ENCODE results near the gene DMD. TPM values are rescaled to one million over a fixed set of nuclear protein-coding genes. Genes with fewer than 3 reads are reported as not detected.

The DMD gene
- total and polyA plus RNA-seq, 2 of the 13 experiments (the other 11 are each of a cell fraction or from before 2014, with no cell fraction given), result 17.6 to 25.9 TPM

DNA sequence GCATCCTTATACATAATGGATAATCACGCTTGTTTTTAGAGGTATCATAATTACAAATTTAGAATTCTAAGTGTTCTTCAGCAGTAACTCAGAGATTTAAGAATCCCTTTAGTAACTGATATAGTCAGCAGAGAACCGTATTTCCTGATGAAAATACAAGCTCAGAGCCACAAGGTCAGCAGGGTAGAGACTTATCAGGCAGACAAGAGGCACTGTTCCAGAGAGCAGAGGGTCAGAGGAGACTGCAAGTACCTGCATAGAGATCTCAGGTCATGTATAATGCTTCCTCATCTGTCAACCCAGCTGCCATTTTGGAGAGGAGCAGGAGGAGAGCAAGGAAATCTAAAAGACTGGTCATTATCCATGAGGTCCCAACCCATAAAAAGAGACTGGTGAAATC, 1352.4 kb downstream of the DMD start (continued):
- TF ChIP-seq, protein P1, sequence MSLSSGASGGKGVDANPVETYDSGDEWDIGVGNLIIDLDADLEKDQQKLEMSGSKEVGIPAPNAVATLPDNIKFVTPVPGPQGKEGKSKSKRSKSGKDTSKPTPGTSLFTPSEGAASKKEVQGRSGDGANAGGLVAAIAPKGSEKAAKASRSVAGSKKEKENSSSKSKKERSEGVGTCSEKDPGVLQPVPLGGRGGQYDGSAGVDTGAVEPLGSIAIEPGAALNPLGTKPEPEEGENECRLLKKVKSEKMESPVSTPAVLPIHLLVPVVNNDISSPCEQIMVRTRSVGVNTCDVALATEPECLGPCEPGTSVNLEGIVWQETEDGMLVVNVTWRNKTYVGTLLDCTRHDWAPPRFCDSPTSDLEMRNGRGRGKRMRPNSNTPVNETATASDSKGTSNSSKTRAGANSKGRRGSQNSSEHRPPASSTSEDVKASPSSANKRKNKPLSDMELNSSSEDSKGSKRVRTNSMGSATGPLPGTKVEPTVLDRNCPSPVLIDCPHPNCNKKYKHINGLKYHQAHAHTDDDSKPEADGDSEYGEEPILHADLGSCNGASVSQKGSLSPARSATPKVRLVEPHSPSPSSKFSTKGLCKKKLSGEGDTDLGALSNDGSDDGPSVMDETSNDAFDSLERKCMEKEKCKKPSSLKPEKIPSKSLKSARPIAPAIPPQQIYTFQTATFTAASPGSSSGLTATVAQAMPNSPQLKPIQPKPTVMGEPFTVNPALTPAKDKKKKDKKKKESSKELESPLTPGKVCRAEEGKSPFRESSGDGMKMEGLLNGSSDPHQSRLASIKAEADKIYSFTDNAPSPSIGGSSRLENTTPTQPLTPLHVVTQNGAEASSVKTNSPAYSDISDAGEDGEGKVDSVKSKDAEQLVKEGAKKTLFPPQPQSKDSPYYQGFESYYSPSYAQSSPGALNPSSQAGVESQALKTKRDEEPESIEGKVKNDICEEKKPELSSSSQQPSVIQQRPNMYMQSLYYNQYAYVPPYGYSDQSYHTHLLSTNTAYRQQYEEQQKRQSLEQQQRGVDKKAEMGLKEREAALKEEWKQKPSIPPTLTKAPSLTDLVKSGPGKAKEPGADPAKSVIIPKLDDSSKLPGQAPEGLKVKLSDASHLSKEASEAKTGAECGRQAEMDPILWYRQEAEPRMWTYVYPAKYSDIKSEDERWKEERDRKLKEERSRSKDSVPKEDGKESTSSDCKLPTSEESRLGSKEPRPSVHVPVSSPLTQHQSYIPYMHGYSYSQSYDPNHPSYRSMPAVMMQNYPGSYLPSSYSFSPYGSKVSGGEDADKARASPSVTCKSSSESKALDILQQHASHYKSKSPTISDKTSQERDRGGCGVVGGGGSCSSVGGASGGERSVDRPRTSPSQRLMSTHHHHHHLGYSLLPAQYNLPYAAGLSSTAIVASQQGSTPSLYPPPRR (CRISPR knock-in tag; IDR thresholded peaks at IDR 0.05; ENCODE audit: borderline replicate concordance), result no peak
- no peak for TF ChIP-seq ZNF207 (IDR thresholded peaks at IDR 0.05; ENCODE audit: borderline replicate concordance)

DNA sequence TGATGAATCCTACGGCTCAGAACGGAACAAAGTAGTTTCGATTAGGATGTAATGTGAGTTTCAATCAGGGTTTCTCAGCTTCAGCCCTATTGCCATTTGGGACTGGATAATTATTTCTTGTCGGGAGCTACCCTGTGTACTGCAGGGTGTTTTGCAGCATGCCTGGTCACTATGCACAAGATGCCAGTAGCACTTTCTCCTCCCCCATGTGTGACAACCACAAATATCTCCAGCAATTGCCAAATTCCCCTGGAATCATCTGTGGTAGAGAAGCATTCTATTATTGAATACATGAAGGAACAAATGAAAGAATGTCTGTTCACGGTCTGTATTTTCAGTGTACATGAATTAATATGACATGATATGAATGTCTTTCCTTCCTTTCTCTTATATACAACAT, 1356.6 kb downstream of the DMD start:
- CTCF ChIA-PET (ENCODE audit: low intra/inter-chr PET ratio, low total read pairs), result no interaction called here
- ATAC-seq (no peak), FAIRE-seq (no peak), DNase-seq (ENCODE audit: low spot score) (no peak)
- no peaks in the 10 kb centered on the region for H3K36me3 ChIP-seq (replicated peaks in 1 of 2; ENCODE audit: control insufficient read depth in 1 of 2, insufficient read depth in 2 of 2, low read length in 2 of 2)
- H3K4me2 ChIP-seq (ENCODE audit: low read depth, low read length), result no peak overlapping the region
- in situ Hi-C loops (cut with HindIII; ENCODE audit: extremely low pct_ligation_motif_present, low pct_unique_long_range_greater_than_20kb) (no loop called here), intact Hi-C loops (cut with micrococcal nuclease; ENCODE audit: unreplicated experiment) (no loop called here)
- 60% methylated on average over 4 of the region's 5 CpGs for WGBS (ENCODE audit: low lambda C conversion rate)
- no peaks in the 10 kb centered on the region for H3K27me3 ChIP-seq (ENCODE audit: control insufficient read depth in 1 of 2, insufficient read depth in 2 of 2, low read length in 2 of 2)
- H3K4me1 ChIP-seq (ENCODE audit: insufficient read depth, low read length), result no peaks in the 10 kb centered on the region
- H3K27ac ChIP-seq (ENCODE audit: extremely low read length, insufficient read depth, low read length), result no peak overlapping the region
- H3K4me3 ChIP-seq (replicated peaks in 1 of 3; ENCODE audit: insufficient read depth in 1 of 3, low read depth in 2 of 3, low read length in 3 of 3), result no peak overlapping the region
- H2AFZ ChIP-seq (ENCODE audit: low read length), result no peak overlapping the region
- no peaks in the 10 kb centered on the region for H3K79me2 ChIP-seq (ENCODE audit: insufficient read depth, low read length)
- BruUV-seq (replicated peaks), result no TSS peak
- no peaks in the 10 kb centered on the region for H4K20me1 ChIP-seq (ENCODE audit: insufficient read depth, low read length)
- POLR2A ChIA-PET, result no interaction called here
- no peaks in the 10 kb centered on the region for H3K9me3 ChIP-seq (ENCODE audit: low read length)
- H3K9ac ChIP-seq (ENCODE audit: insufficient read depth, low read depth, low read length), result no peak overlapping the region
- TF ChIP-seq FOSL1 (CRISPR knock-in tag; IDR thresholded peaks at IDR 0.05; ENCODE audit: borderline replicate concordance) (no peak), AGO1 (IDR thresholded peaks at IDR 0.05; ENCODE audit: low read depth, low read length, poor library complexity, severe bottlenecking) (no peak), GLI4 (CRISPR knock-in tag; IDR thresholded peaks at IDR 0.05; ENCODE audit: borderline replicate concordance) (no peak), MLLT10 (CRISPR knock-in tag; IDR thresholded peaks at IDR 0.05) (no peak), FOSL2 (CRISPR knock-in tag; IDR thresholded peaks at IDR 0.05) (no peak), SUZ12 (IDR thresholded peaks at IDR 0.05; ENCODE audit: low read depth, low read length) (no peak), ZNF383 (CRISPR knock-in tag; IDR thresholded peaks at IDR 0.05; ENCODE audit: borderline replicate concordance) (no peak), CC2D1A (CRISPR knock-in tag; IDR thresholded peaks at IDR 0.05) (no peak), SNAI1 (CRISPR knock-in tag; IDR thresholded peaks at IDR 0.05; ENCODE audit: borderline replicate concordance) (no peak)
- TF ChIP-seq, protein P2, sequence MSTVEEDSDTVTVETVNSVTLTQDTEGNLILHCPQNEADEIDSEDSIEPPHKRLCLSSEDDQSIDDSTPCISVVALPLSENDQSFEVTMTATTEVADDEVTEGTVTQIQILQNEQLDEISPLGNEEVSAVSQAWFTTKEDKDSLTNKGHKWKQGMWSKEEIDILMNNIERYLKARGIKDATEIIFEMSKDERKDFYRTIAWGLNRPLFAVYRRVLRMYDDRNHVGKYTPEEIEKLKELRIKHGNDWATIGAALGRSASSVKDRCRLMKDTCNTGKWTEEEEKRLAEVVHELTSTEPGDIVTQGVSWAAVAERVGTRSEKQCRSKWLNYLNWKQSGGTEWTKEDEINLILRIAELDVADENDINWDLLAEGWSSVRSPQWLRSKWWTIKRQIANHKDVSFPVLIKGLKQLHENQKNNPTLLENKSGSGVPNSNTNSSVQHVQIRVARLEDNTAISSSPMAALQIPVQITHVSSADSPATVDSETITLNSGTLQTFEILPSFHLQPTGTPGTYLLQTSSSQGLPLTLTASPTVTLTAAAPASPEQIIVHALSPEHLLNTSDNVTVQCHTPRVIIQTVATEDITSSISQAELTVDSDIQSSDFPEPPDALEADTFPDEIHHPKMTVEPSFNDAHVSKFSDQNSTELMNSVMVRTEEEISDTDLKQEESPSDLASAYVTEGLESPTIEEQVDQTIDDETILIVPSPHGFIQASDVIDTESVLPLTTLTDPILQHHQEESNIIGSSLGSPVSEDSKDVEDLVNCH (CRISPR knock-in tag; IDR thresholded peaks at IDR 0.05), result no peak

Measured in HepG2 (cell line).